Smooth muscle cell (in vitro differentiated cells): ENCODE results near the gene POLD4. TPM values are rescaled to one million over a fixed set of nuclear protein-coding genes. Genes with fewer than 3 reads are reported as not detected.

Experiments
- DNase-seq: peaks from one replicate; lab custom pipeline; 2025; ENCODE audit not compliant: unreplicated experiment; lab: John Stamatoyannopoulos, UW
- H2AFZ ChIP-seq: fragments of 200-600 bp; sonication (generic); 2 replicates; pipeline ENCODE4 v1.6.0; 2016; ENCODE audit warnings: antibody characterized with exemption, low read depth, mild to moderate bottlenecking
- H3F3A ChIP-seq: fragments of 200-600 bp; sonication (generic); 2 replicates; pipeline ENCODE4 v1.6.0; 2017; ENCODE audit warnings: antibody characterized with exemption, low read depth
- H3K27ac ChIP-seq: fragments of 200-600 bp; sonication (generic); 2 replicates; pipeline ENCODE4 v1.5.1; 2016; ENCODE audit warnings: low read depth, mild to moderate bottlenecking
- H3K27me3 ChIP-seq: fragments of 200-600 bp; sonication (generic); 2 replicates; pipeline ENCODE4 v1.6.1; 2016; ENCODE audit warnings: low read depth, mild to moderate bottlenecking
- H3K36me3 ChIP-seq: fragments of 200-600 bp; sonication (generic); 2 replicates; pipeline ENCODE4 v1.5.1; 2016; ENCODE audit warnings: low read depth
- H3K4me1 ChIP-seq: fragments of 200-600 bp; sonication (generic); 2 replicates; pipeline ENCODE4 v1.5.1; 2016; ENCODE audit warnings: low read depth
- H3K4me2 ChIP-seq: fragments of 200-600 bp; sonication (generic); 2 replicates; pipeline ENCODE4 v1.6.0; 2016; ENCODE audit warnings: mild to moderate bottlenecking
- H3K4me3 ChIP-seq: fragments of 200-600 bp; sonication (generic); 2 replicates; pipeline ENCODE4 v1.5.1; 2016; ENCODE audit warnings: mild to moderate bottlenecking
- H3K79me2 ChIP-seq: fragments of 200-600 bp; sonication (generic); 2 replicates; pipeline ENCODE4 v1.6.0; 2016; ENCODE audit warnings: low read depth, mild to moderate bottlenecking
- H3K9ac ChIP-seq: fragments of 200-600 bp; sonication (generic); 2 replicates; pipeline ENCODE4 v1.6.0; 2016; ENCODE audit warnings: low read depth
- H3K9me3 ChIP-seq: fragments of 200-600 bp; sonication (generic); replicated peaks from 2 replicates; pipeline ENCODE4 v1.5.1; 2016; ENCODE audit warnings: low read depth
- H4K20me1 ChIP-seq: fragments of 200-600 bp; sonication (generic); 2 replicates; pipeline ENCODE4 v1.6.0; 2016; ENCODE audit warnings: low read depth
- WGBS: methylation state at CpG from one replicate; pipeline ENCODE4 v1.1.7; 2016; ENCODE audit warnings: low lambda C conversion rate; 5-methylcytosine and 5-hydroxymethylcytosine counted together
- polyA plus RNA-seq: library from polyadenylated mRNA; unstranded; fragments of >200 nt; fragmentation: Nextera tagmentation; extraction: Ambion mirVana; gene quantifications from 2 replicates; pipeline ENCODE4 v1.2.1, GENCODE V29; 2016
- total RNA-seq: library from RNA; depleted of rRNA; stranded (reverse); fragments of >200 nt; gene quantifications from 2 replicates; pipeline ENCODE4 v1.2.3, GENCODE V29; 2014
- TF ChIP-seq, protein P1 (sequence below): fragments of 200-600 bp; sonication (generic); IDR thresholded peaks from 2 replicates; pipeline ENCODE4 v1.5.1; 2017; ENCODE audit warnings: borderline replicate concordance, mild to moderate bottlenecking, antibody characterized with exemption; ENCODE audit not compliant: insufficient read depth, poor library complexity, severe bottlenecking

The POLD4 gene
- total and polyA plus RNA-seq, 2 experiments from 2014 or later: 61.4 to 113 TPM

DNA sequence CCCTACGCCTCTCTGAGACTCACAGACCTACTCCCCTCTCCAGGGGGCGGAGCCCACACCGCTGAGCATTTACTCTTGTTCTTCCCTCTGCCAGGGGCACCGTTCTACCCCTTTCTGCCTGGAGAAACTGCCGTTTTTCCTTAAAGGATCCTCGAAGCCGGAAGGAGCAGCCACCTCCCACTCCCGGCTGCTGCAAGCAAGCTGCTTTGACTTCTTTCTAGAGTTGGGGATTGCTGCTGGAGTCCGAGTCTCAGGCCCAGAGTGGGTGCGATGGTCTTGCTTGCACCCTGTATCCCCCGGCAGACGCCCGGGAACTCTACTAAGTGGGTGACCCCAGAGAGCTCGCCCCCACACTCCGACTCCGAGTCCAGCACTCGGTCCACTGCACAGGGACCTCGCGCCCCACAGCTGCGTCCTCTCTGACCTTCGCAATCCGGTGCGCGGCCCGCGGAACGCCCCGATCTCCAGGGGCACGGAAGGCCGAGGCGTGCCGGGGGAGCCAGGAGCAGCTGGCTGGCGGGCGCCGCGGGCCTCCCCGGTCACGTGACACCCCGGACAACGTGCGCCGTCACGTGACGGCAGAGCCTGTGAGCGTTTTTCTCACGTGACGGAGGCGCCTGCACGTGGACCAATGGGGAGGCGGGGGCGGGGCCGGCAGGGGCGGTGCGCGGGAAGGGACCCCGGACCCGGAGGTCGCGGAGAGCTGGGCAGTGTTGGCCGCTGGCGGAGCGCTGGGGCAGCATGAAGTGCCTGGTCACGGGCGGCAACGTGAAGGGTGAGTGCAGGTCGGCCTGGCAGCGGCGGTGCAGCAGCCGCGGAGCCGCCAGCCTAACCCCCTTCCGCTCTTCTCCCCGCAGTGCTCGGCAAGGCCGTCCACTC lies 38.2 kb upstream of the POLD4 start, which contains the start of gene RAD9A:
RAD9A (plus strand) TSS at position 683 of the 879 bp plus-strand sequence; CDS start at position 742, 59 bp downstream.
- Histone ChIP-seq H2AFZ (peak within 1 kb of the TSS; percentile 53), H3K27ac (peak within 1 kb of the TSS; percentile 79), H3K79me2 (no peaks in the 10 kb centered on the region), H3K36me3 (no peaks in the 10 kb centered on the region), H3K4me3 (peak within 1 kb of the TSS; percentile 71), H3F3A (no peaks in the 10 kb centered on the region), H3K4me2 (peak within 1 kb of the TSS; percentile 92), H3K4me1 (peaks cover 3% of the 10 kb centered on the region), H3K9ac (peak within 1 kb of the TSS; percentile 85), H4K20me1 (no peaks in the 10 kb centered on the region), H3K27me3 (no peaks in the 10 kb centered on the region), H3K9me3 (no peaks in the 10 kb centered on the region)
- TF ChIP-seq, protein P1, sequence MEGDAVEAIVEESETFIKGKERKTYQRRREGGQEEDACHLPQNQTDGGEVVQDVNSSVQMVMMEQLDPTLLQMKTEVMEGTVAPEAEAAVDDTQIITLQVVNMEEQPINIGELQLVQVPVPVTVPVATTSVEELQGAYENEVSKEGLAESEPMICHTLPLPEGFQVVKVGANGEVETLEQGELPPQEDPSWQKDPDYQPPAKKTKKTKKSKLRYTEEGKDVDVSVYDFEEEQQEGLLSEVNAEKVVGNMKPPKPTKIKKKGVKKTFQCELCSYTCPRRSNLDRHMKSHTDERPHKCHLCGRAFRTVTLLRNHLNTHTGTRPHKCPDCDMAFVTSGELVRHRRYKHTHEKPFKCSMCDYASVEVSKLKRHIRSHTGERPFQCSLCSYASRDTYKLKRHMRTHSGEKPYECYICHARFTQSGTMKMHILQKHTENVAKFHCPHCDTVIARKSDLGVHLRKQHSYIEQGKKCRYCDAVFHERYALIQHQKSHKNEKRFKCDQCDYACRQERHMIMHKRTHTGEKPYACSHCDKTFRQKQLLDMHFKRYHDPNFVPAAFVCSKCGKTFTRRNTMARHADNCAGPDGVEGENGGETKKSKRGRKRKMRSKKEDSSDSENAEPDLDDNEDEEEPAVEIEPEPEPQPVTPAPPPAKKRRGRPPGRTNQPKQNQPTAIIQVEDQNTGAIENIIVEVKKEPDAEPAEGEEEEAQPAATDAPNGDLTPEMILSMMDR: no peak
- WGBS: under 1% methylated on average over 71 of the region's 75 CpGs
- peak; percentile 85 for DNase-seq

DNA sequence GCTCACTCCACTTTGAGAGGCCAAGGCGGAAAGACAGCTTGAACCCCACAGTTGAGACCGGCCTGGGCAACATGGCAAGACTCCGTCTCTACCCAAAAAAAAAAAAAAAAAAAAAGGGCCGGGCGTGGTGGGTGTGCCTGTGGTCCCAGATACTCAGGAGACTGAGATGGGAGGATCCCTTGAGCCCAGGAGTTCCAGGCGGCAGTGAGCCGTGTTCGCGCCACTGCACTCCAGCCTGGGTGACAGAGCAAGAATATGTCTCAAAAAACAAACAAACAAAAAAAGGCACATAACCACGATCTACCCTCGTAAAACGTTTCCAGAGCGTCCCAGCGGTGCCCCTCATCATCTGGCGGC lies 37.6 kb upstream of the POLD4 start:
- Histone ChIP-seq H3F3A (no peaks in the 10 kb centered on the region), H4K20me1 (no peaks in the 10 kb centered on the region)

DNA sequence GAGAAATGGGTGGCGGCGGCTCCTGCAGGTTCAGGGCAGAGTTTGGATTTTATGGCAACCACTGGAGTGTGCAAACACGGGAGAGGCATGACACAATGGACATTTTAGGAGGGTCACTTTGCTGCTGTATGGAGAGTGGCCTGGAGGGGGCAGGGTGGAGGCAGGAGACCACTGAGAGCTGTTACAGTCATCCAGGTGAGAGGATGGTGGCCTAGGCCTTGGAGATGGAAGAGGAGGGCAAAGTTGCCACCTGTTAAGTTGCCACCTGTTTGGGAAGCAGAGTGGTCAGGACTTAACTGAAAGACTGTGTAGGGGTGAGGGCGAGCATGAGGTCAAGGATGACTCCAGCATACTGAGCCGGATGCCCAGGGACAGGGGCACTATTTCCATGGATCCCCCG lies 36.1 kb upstream of the POLD4 start:
- TF ChIP-seq, protein P1: peak; percentile 47
- no peak for DNase-seq
- peaks cover 3% of the 10 kb centered on the region for H3K4me1 ChIP-seq
- H3K4me3 ChIP-seq: no peak overlapping the region
- no peak overlapping the region for H3K27ac ChIP-seq
- WGBS: 76% methylated on average over 6 of the region's 6 CpGs
- no peaks in the 10 kb centered on the region for H3F3A ChIP-seq
- H3K9ac ChIP-seq: no peak overlapping the region
- H3K9me3 ChIP-seq: no peaks in the 10 kb centered on the region
- no peaks in the 10 kb centered on the region for H3K79me2 ChIP-seq
- no peak overlapping the region for H3K4me2 ChIP-seq
- no peak overlapping the region for H2AFZ ChIP-seq
- no peaks in the 10 kb centered on the region for H3K27me3 ChIP-seq
- H3K36me3 ChIP-seq: no peaks in the 10 kb centered on the region
- H4K20me1 ChIP-seq: no peaks in the 10 kb centered on the region

More for the DNA sequence above, 37.6 kb upstream of the POLD4 start:
- WGBS: 17% methylated on average over 15 of the region's 15 CpGs
- no peaks in the 10 kb centered on the region for H3K9me3 ChIP-seq
- H3K27ac ChIP-seq: peak overlapping the region; percentile 79
- peak overlapping the region; percentile 71 for H3K4me3 ChIP-seq
- no peaks in the 10 kb centered on the region for H3K79me2 ChIP-seq
- TF ChIP-seq, protein P1: no peak
- H3K4me2 ChIP-seq: peak overlapping the region; percentile 92
- no peaks in the 10 kb centered on the region for H3K36me3 ChIP-seq
- H3K27me3 ChIP-seq: no peaks in the 10 kb centered on the region
- peaks cover 3% of the 10 kb centered on the region for H3K4me1 ChIP-seq
- peak overlapping the region; percentile 85 for H3K9ac ChIP-seq
- H2AFZ ChIP-seq: peak overlapping the region; percentile 53
- no peak for DNase-seq
